ENCODE results near the gene NUBP1.

NUBP1 gene

GRCh38 chr16:10812312-10813098, 68.9 kb downstream of the NUBP1 start:
- Histone ChIP-seq H3K36me3 (ENCODE audit: control insufficient read depth, insufficient read depth, low read length) (no peaks in the 10 kb centered on the region), H3K9me3 (ENCODE audit: control insufficient read depth, low read length) (no peaks in the 10 kb centered on the region), H3K27me3 (ENCODE audit: control insufficient read depth, insufficient read depth, low read length) (no peaks in the 10 kb centered on the region), H3K4me1 (ENCODE audit: control insufficient read depth, insufficient read depth, low read length) (no peaks in the 10 kb centered on the region), H3K9ac (ENCODE audit: low read length) (no peak overlapping the region), H3K4me3 (ENCODE audit: low read length) (no peak overlapping the region)

- no peak overlapping the region for H3K9ac ChIP-seq (ENCODE audit: low read length)
- no peaks in the 10 kb centered on the region for H3K9me3 ChIP-seq (ENCODE audit: control insufficient read depth, low read length)
- H3K4me3 ChIP-seq (ENCODE audit: low read length), result no peak overlapping the region
- H3K27me3 ChIP-seq (ENCODE audit: control insufficient read depth, insufficient read depth, low read length), result no peaks in the 10 kb centered on the region
- no peaks in the 10 kb centered on the region for H3K36me3 ChIP-seq (ENCODE audit: control insufficient read depth, insufficient read depth, low read length)
- H3K4me1 ChIP-seq (ENCODE audit: control insufficient read depth, insufficient read depth, low read length), result no peaks in the 10 kb centered on the region
Observed at GRCh38 chr16:10813099-10813455, 69.4 kb downstream of the NUBP1 start.

- Histone ChIP-seq H3K4me3 (ENCODE audit: low read length) (no peak overlapping the region), H3K9ac (ENCODE audit: low read length) (no peak overlapping the region)
Observed at GRCh38 chr16:10817514-10817913, 73.9 kb downstream of the NUBP1 start.

GRCh38 chr16:10817963-10818941, 74.6 kb downstream of the NUBP1 start, which contains the start of gene TVP23A:
TVP23A (minus strand) TSS chr16:10818794; CDS start chr16:10818493, 301 bp downstream.
- Histone ChIP-seq H3K4me3 (ENCODE audit: low read length) (no peak within 1 kb of the TSS), H3K4me1 (ENCODE audit: control insufficient read depth, insufficient read depth, low read length) (no peaks in the 10 kb centered on the region), H3K9ac (ENCODE audit: low read length) (no peak within 1 kb of the TSS), H3K9me3 (ENCODE audit: control insufficient read depth, low read length) (no peaks in the 10 kb centered on the region), H3K27me3 (ENCODE audit: control insufficient read depth, insufficient read depth, low read length) (no peaks in the 10 kb centered on the region), H3K36me3 (ENCODE audit: control insufficient read depth, insufficient read depth, low read length) (no peaks in the 10 kb centered on the region)

More at GRCh38 chr16:10817514-10817913, 73.9 kb downstream of the NUBP1 start:
- Histone ChIP-seq H3K9me3 (ENCODE audit: control insufficient read depth, low read length) (no peaks in the 10 kb centered on the region), H3K4me1 (ENCODE audit: control insufficient read depth, insufficient read depth, low read length) (no peaks in the 10 kb centered on the region), H3K36me3 (ENCODE audit: control insufficient read depth, insufficient read depth, low read length) (no peaks in the 10 kb centered on the region), H3K27me3 (ENCODE audit: control insufficient read depth, insufficient read depth, low read length) (no peaks in the 10 kb centered on the region)

Measured in mucosa of stomach (tissue), 1 donor.